B cell (primary cell): ENCODE data around the gene RPAP2. TPM values are rescaled to one million over a fixed set of nuclear protein-coding genes. Genes with fewer than 3 reads are reported as not detected.
"Not testable (repeated sequence)": the region's sequence is repeated elsewhere in the genome, so short reads cannot be mapped to it uniquely, and the experiment has no call there.

Experiments
- ATAC-seq: fragments of 200-7000 bp; cut with Tn5 transposase; one replicate; pipeline ENCODE4 v1.10.0; 2021; ENCODE audit warnings: low read depth, mild to moderate bottlenecking, moderate number of reproducible peaks, moderate library complexity
- CTCF ChIA-PET: fragments of 350-600 bp; sonication (Branson Sonifier 250); formaldehyde crosslinking; loops from one replicate; lab custom pipeline; 2021; ENCODE audit warnings: antibody characterized with exemption, inconsistent platforms; lab: Charles Lee
- POLR2A ChIA-PET: fragments of 350-600 bp; sonication (Branson Sonifier 250); formaldehyde crosslinking; loops from one replicate; lab custom pipeline; 2021; ENCODE audit warnings: antibody characterized with exemption; lab: Charles Lee
- DNase-seq: peaks from one replicate; pipeline ENCODE4 v3.0.0; 2013
- H2AFZ ChIP-seq: 2 replicates; pipeline ENCODE4 v1.6.1; 2012; ENCODE audit warnings: mild to moderate bottlenecking, low read depth, low read length; ENCODE audit not compliant: insufficient read depth, poor library complexity, severe bottlenecking
- H3K27ac ChIP-seq, 2 donors: 1 replicate in 1 of 2; 2 replicates in 1 of 2; pipeline ENCODE4 v1.5.1; 2012 to 2013; ENCODE audit warnings: low read length in 2 of 2, mild to moderate bottlenecking in 2 of 2, moderate library complexity in 1 of 2
- H3K27me3 ChIP-seq, 4 experiments: fragments of 200-600 bp in 1 of 4; sonication (generic) in 1 of 4; replicated peaks in 1 of 4; 1 replicate in 2 of 4; 2 replicates in 2 of 4; pipeline versions ENCODE4 v1.6.1 to v1.7.0; 2013 to 2016; ENCODE audit warnings: low read length in 3 of 4, mild to moderate bottlenecking in 2 of 4, mixed read lengths in 1 of 4, moderate library complexity in 1 of 4; ENCODE audit not compliant: insufficient read depth in 4 of 4, control insufficient read depth in 3 of 4; ENCODE audit errors: control extremely low read depth in 1 of 4
- H3K36me3 ChIP-seq, 2 experiments: replicated peaks in 1 of 2; 1 replicate in 1 of 2; 2 replicates in 1 of 2; pipeline versions ENCODE4 v1.6.1 to v1.7.1; 2013; ENCODE audit warnings: low read length in 1 of 2; ENCODE audit not compliant: insufficient read depth in 2 of 2, control insufficient read depth in 1 of 2; ENCODE audit errors: control extremely low read depth in 1 of 2, extremely low read depth in 1 of 2
- H3K4me1 ChIP-seq, 2 donors: fragments of 200-600 bp in 1 of 2; sonication (generic) in 1 of 2; 1 replicate in 1 of 2; 2 replicates in 1 of 2; pipeline versions ENCODE4 v1.5.1 to v1.6.1; 2013 to 2017; ENCODE audit warnings: low read length in 2 of 2; ENCODE audit not compliant: control insufficient read depth in 2 of 2, insufficient read depth in 2 of 2
- H3K4me2 ChIP-seq: replicated peaks from 2 replicates; pipeline ENCODE3; 2012; ENCODE audit warnings: mild to moderate bottlenecking, low read depth, low read length; ENCODE audit not compliant: poor library complexity, severe bottlenecking
- H3K4me3 ChIP-seq, 5 experiments: fragments of 200-600 bp in 1 of 5; sonication (generic) in 1 of 5; 1 replicate in 3 of 5; 2 replicates in 2 of 5; pipeline versions ENCODE4 v1.5.1 to v1.7.0; 2011 to 2016; ENCODE audit warnings: low read length in 4 of 5, mild to moderate bottlenecking in 4 of 5, low read depth in 2 of 5, control low read depth in 1 of 5, moderate library complexity in 1 of 5; ENCODE audit not compliant: insufficient read depth in 1 of 5; ENCODE audit errors: control extremely low read depth in 1 of 5, extremely low read depth in 1 of 5
- H3K79me2 ChIP-seq: fragments of 200-600 bp; sonication (generic); one replicate; pipeline ENCODE4 v1.6.0; 2016; ENCODE audit warnings: low read length; ENCODE audit not compliant: control insufficient read depth, insufficient read depth
- H3K9ac ChIP-seq: fragments of 200-600 bp; sonication (generic); 2 replicates; pipeline ENCODE4 v1.6.1; 2017; ENCODE audit warnings: mild to moderate bottlenecking, low read length, moderate library complexity
- H3K9me3 ChIP-seq, 3 donors: one replicate each; pipeline versions ENCODE4 v1.6.1 to v1.7.1; 2013; ENCODE audit warnings: low read length in 2 of 3; ENCODE audit not compliant: control insufficient read depth in 2 of 3, insufficient read depth in 1 of 3; ENCODE audit errors: control extremely low read depth in 1 of 3
- H4K20me1 ChIP-seq: 2 replicates; pipeline ENCODE4 v1.6.0; 2012; ENCODE audit warnings: mild to moderate bottlenecking, low read length; ENCODE audit not compliant: insufficient read depth, control insufficient read depth, poor library complexity, severe bottlenecking
- H3K27ac Mint-ChIP-seq: one replicate; pipeline ENCODE4 v1.8.0; 2021; ENCODE audit warnings: mixed read lengths
- H3K27me3 Mint-ChIP-seq: one replicate; pipeline ENCODE4 v1.8.0; 2021; ENCODE audit warnings: mixed read lengths
- H3K4me1 Mint-ChIP-seq: one replicate; pipeline ENCODE4 v1.8.0; 2021; ENCODE audit warnings: mixed read lengths
- H3K4me3 Mint-ChIP-seq: one replicate; pipeline ENCODE4 v1.8.0; 2021; ENCODE audit warnings: mixed read lengths
- H3K9me3 Mint-ChIP-seq: one replicate; pipeline ENCODE4 v1.8.0; 2022; ENCODE audit warnings: mixed read lengths; ENCODE audit not compliant: insufficient read depth
- CTCF ChIP-seq: fragments of 200-600 bp; IDR thresholded peaks from one replicate; pipeline ENCODE4 v1.8.0; 2022; ENCODE audit warnings: antibody characterized with exemption, mild to moderate bottlenecking
- EZH2 ChIP-seq: IDR thresholded peaks from 2 replicates; pipeline ENCODE4 v1.6.1; 2012; ENCODE audit warnings: borderline replicate concordance, low read depth, mild to moderate bottlenecking, moderate library complexity, low read length; ENCODE audit not compliant: insufficient read depth, poor library complexity, severe bottlenecking
- WGBS: methylation state at CpG from one replicate; pipeline ENCODE4 v1.1.5; 2013; ENCODE audit warnings: missing lambda C conversion rate; ENCODE audit not compliant: insufficient coverage; 5-methylcytosine and 5-hydroxymethylcytosine counted together
- intact Hi-C: fragments of 100-400 bp; cut with micrococcal nuclease; formaldehyde crosslinking; loops from one replicate; pipeline ENCODE4 v1.10.0; 2022
- polyA plus RNA-seq: library from polyadenylated mRNA; depleted of rRNA; stranded (reverse); fragments of >200 nt; gene quantifications from 2 replicates; pipeline ENCODE4 v1.2.3, GENCODE V29; 2012
- total RNA-seq, 2 donors: library from RNA; stranded (reverse); fragments of 120-200 nt in 1 of 2; gene quantifications; 1 replicate in 1 of 2; 2 replicates in 1 of 2; pipeline versions ENCODE4 v1.2.3 to v1.2.4, GENCODE V29; 2013 to 2022

RPAP2 gene
- total and polyA plus RNA-seq, 2 donors (not counting 1 experiment from before 2014, with no cell fraction given), result 6.3 to 31.6 TPM

- Histone ChIP-seq H3K79me2 (no peaks in the 10 kb centered on the region), H3K27ac (no peak overlapping the region), H3K36me3 (no peaks in the 10 kb centered on the region), H3K9ac (no peak overlapping the region), H3K4me1 (no peaks in the 10 kb centered on the region), H3K9me3 (peaks cover 0 to 1% (median 0%) of the 10 kb centered on the region in 3 donors), H3K4me3 (no peak overlapping the region), H3K27me3 (no peaks in the 10 kb centered on the region), H4K20me1 (no peaks in the 10 kb centered on the region), H2AFZ (no peak overlapping the region), H3K4me2 (no peak overlapping the region)
- no peak overlapping the region for H3K27ac Mint-ChIP-seq
- no CpG with 5 or more reads among the region's 1 CpG for WGBS
- intact Hi-C loops, result no loop called here
- H3K4me1 Mint-ChIP-seq, result no peaks in the 10 kb centered on the region
- no peaks in the 10 kb centered on the region for H3K9me3 Mint-ChIP-seq
- ChIA-PET POLR2A (no interaction called here), CTCF (no interaction called here)
- no peak for ATAC-seq
- no peaks in the 10 kb centered on the region for H3K27me3 Mint-ChIP-seq
- TF ChIP-seq EZH2 (no peak), CTCF (no peak)
- DNase-seq, result no peak
- H3K4me3 Mint-ChIP-seq, result no peak overlapping the region
These were observed 131.2 kb downstream of the RPAP2 start for GRCh38 chr1:92430030-92430429.

GRCh38 chr1:92434572-92434971 is 135.7 kb downstream of the RPAP2 start:
- ATAC-seq, H3K4me2 ChIP-seq, H3K27ac Mint-ChIP-seq, H3K27me3 Mint-ChIP-seq, DNase-seq, H3K4me1 Mint-ChIP-seq, H3K9ac ChIP-seq, H3K27ac ChIP-seq, H2AFZ ChIP-seq, H4K20me1 ChIP-seq, POLR2A ChIA-PET, H3K36me3 ChIP-seq, H3K4me3 ChIP-seq, H3K27me3 ChIP-seq, intact Hi-C loops, H3K9me3 Mint-ChIP-seq, H3K79me2 ChIP-seq, H3K4me3 Mint-ChIP-seq, CTCF ChIA-PET, H3K4me1 ChIP-seq: not testable (repeated sequence)
- WGBS, result no CpG with 5 or more reads among the region's 1 CpG
- peaks cover 0 to 12% (median 2%) of the 10 kb centered on the region in 3 donors for H3K9me3 ChIP-seq
